ENCODE measurements around the gene UBR2.

GRCh38 chr6:42702200-42702599, 138.4 kb downstream of the UBR2 start:
- TF ChIP-seq, protein P1, sequence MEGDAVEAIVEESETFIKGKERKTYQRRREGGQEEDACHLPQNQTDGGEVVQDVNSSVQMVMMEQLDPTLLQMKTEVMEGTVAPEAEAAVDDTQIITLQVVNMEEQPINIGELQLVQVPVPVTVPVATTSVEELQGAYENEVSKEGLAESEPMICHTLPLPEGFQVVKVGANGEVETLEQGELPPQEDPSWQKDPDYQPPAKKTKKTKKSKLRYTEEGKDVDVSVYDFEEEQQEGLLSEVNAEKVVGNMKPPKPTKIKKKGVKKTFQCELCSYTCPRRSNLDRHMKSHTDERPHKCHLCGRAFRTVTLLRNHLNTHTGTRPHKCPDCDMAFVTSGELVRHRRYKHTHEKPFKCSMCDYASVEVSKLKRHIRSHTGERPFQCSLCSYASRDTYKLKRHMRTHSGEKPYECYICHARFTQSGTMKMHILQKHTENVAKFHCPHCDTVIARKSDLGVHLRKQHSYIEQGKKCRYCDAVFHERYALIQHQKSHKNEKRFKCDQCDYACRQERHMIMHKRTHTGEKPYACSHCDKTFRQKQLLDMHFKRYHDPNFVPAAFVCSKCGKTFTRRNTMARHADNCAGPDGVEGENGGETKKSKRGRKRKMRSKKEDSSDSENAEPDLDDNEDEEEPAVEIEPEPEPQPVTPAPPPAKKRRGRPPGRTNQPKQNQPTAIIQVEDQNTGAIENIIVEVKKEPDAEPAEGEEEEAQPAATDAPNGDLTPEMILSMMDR (IDR thresholded peaks at IDR 0.05) = no peak
- no peak for TF ChIP-seq POLR2A (IDR thresholded peaks at IDR 0.05)

All from ovary (tissue), 3 donors.